ENCODE results near the gene PIK3R4. TPM values are rescaled to one million over a fixed set of nuclear protein-coding genes. Genes with fewer than 3 reads are reported as not detected.

The PIK3R4 gene
- total RNA-seq, 4 donors from 2014 or later, result 30.4 to 37.9 (median 33.5) TPM

DNA sequence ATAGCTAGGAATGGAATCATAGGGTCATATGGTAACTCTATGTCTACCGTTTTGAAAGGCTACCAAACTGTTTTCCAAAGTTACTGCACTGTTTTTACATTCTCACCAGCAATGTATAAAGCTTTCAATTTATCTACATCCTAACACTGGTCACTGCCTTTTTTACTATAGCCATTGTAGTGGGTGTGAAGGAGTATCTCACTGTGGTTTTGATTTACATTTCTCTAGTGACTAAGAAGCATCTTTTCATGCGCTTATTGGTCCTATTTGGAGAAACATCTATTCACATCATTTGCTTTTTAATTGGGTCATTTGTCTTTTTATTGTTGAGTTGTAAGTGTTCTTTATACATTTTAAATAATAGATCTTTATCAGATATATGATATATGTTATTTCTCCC lies 53.3 kb downstream of the PIK3R4 start:
- H3K9me3 ChIP-seq, result no peaks in the 10 kb centered on the region
- H3K27me3 ChIP-seq, result no peaks in the 10 kb centered on the region
- no peak overlapping the region for H3K4me3 ChIP-seq
- DNase-seq (ENCODE audit: low spot score in 2 of 2), result no peak
- 89 to 92% methylated on average over 2 of the region's 2 CpGs for WGBS, 2 donors
- no peak overlapping the region for H3K27ac ChIP-seq
- no peaks in the 10 kb centered on the region for H3K4me1 ChIP-seq
- TF ChIP-seq POLR2A (IDR thresholded peaks at IDR 0.05) (no peak), EP300 (IDR thresholded peaks at IDR 0.05) (no peak)
- TF ChIP-seq, protein P1, sequence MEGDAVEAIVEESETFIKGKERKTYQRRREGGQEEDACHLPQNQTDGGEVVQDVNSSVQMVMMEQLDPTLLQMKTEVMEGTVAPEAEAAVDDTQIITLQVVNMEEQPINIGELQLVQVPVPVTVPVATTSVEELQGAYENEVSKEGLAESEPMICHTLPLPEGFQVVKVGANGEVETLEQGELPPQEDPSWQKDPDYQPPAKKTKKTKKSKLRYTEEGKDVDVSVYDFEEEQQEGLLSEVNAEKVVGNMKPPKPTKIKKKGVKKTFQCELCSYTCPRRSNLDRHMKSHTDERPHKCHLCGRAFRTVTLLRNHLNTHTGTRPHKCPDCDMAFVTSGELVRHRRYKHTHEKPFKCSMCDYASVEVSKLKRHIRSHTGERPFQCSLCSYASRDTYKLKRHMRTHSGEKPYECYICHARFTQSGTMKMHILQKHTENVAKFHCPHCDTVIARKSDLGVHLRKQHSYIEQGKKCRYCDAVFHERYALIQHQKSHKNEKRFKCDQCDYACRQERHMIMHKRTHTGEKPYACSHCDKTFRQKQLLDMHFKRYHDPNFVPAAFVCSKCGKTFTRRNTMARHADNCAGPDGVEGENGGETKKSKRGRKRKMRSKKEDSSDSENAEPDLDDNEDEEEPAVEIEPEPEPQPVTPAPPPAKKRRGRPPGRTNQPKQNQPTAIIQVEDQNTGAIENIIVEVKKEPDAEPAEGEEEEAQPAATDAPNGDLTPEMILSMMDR (IDR thresholded peaks at IDR 0.05), result no peak
- peaks cover 0 to 47% (median 5%) of the 10 kb centered on the region in 3 donors for H3K36me3 ChIP-seq

DNA sequence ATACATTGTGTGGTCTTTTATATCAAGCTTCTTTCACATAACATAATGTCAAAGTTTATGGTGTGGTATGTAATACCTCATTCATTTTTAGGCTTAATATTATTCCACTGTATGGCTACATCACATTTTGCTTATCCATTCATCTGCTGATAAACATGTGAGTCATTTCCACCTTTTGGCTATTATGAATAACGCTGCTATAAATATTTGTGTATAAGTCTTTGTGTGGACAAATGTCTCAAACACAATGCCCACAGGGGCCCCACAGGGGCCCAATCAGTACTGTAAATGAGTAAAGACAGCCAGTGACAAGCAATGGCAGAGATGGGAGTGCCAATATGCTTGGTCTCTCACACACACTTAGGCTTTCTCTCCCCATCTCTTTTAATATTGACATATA lies 54.2 kb downstream of the PIK3R4 start:
- H3K36me3 ChIP-seq, result peaks cover 0 to 49% (median 5%) of the 10 kb centered on the region in 3 donors
- WGBS, 2 donors, result 42 to 67% methylated on average over 1 of the region's 1 CpG
- TF ChIP-seq, protein P1 (IDR thresholded peaks at IDR 0.05), result no peak
- TF ChIP-seq POLR2A (IDR thresholded peaks at IDR 0.05) (no peak), EP300 (IDR thresholded peaks at IDR 0.05) (no peak)
- no peak overlapping the region for H3K27ac ChIP-seq
- no peak for DNase-seq (ENCODE audit: low spot score in 2 of 2)
- no peak overlapping the region for H3K4me3 ChIP-seq
- H3K9me3 ChIP-seq, result no peaks in the 10 kb centered on the region
- H3K4me1 ChIP-seq, result no peaks in the 10 kb centered on the region
- no peaks in the 10 kb centered on the region for H3K27me3 ChIP-seq

- no peak overlapping the region for H3K4me3 ChIP-seq
- WGBS, 2 donors, result 79 to 94% methylated on average over 3 of the region's 3 CpGs
- H3K4me1 ChIP-seq, result no peaks in the 10 kb centered on the region
- no peaks in the 10 kb centered on the region for H3K9me3 ChIP-seq
- no peak overlapping the region for H3K27ac ChIP-seq
- TF ChIP-seq, protein P1 (IDR thresholded peaks at IDR 0.05), result no peak
- TF ChIP-seq EP300 (IDR thresholded peaks at IDR 0.05) (no peak), POLR2A (IDR thresholded peaks at IDR 0.05) (no peak)
- H3K36me3 ChIP-seq, result peaks cover 0 to 58% (median 5%) of the 10 kb centered on the region in 3 donors
- H3K27me3 ChIP-seq, result no peaks in the 10 kb centered on the region
- DNase-seq (ENCODE audit: low spot score in 2 of 2), result no peak
Measured at GRCh38 chr3:130688697-130689470, 57.7 kb downstream of the PIK3R4 start.

DNA sequence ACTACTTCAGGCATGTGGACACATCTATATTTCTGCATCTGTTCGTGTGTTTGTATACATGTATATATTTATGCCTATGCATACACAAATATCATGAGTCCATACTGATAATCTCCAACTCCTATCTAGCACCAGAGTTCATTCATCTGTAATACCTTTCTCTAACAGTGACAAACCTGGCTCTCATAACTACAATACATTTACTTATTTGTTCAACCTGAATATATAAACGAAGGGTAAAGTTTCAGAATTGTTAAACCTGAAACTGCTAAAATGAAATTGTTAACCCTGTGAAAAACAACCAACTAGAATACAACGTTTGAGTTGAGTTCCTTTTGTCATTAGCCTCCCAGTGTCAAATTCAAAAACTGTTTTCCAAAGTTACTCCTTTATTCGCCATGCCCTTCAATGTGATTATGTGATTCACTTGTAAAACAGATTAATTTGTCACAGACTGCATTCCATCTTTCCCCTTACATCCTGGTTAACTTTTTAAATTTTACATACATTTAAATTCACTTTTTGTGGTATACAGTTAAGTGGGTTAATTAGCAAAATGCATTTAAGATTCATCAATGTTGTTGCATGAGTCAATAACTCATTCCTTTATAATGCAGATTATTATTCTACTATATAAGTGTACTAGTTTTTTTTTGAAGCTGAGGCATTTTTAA lies 58.5 kb downstream of the PIK3R4 start:
- Histone ChIP-seq H3K4me1 (no peaks in the 10 kb centered on the region), H3K27ac (no peak overlapping the region), H3K27me3 (no peaks in the 10 kb centered on the region), H3K4me3 (no peak overlapping the region), H3K9me3 (no peaks in the 10 kb centered on the region), H3K36me3 (peaks cover 0 to 58% (median 5%) of the 10 kb centered on the region in 3 donors)
- DNase-seq (ENCODE audit: low spot score in 2 of 2), result no peak
- WGBS, 2 donors, result 83 to 87% methylated on average over 4 of the region's 4 CpGs
- no peak for TF ChIP-seq POLR2A (IDR thresholded peaks at IDR 0.05)

DNA sequence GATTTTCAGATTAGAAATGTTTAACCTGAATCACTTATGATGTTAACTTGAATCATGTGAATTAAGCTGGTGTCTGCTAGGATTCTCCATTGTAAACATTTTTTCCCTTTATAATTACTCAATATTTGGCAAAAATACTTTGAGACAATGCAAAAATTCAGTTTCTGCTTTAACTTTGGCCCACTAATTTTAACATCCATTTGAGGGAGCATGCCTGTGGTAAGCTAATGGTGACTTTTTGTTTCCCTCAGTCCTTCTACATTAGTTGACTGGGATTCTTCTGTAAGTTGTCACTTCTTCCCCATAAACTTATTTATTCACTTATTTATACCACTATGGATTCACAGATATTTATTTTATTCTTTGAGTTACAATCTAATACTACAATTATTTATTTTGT lies 59.3 kb downstream of the PIK3R4 start:
- Histone ChIP-seq H3K4me1 (no peaks in the 10 kb centered on the region), H3K27ac (no peak overlapping the region), H3K36me3 (peaks cover 0 to 66% (median 7%) of the 10 kb centered on the region in 3 donors), H3K27me3 (no peaks in the 10 kb centered on the region), H3K9me3 (no peaks in the 10 kb centered on the region), H3K4me3 (no peak overlapping the region)
- DNase-seq (ENCODE audit: low spot score in 2 of 2), result no peak
- TF ChIP-seq, protein P1 (IDR thresholded peaks at IDR 0.05), result no peak
- TF ChIP-seq POLR2A (IDR thresholded peaks at IDR 0.05) (no peak), EP300 (IDR thresholded peaks at IDR 0.05) (no peak)
